BJ (cell line): Measurements from ENCODE around the gene DUSP21. TPM values are rescaled to one million over a fixed set of nuclear protein-coding genes. Genes with fewer than 3 reads are reported as not detected.
"Not testable (repeated sequence)": the region's sequence is repeated elsewhere in the genome, so short reads cannot be mapped to it uniquely, and the experiment has no call there.

Source experiments
- CTCF ChIA-PET: fragments of 350-600 bp; formaldehyde crosslinking; extraction: SDS; loops from one replicate; lab custom pipeline; 2021; ENCODE audit warnings: antibody characterized with exemption, inconsistent platforms; lab: Yijun Ruan, JAX
- POLR2A ChIA-PET: fragments of 300-600 bp; sonication (Branson Sonifier 250); formaldehyde crosslinking; extraction: SDS; loops from one replicate; lab custom pipeline; 2021; ENCODE audit warnings: antibody characterized with exemption; lab: Charles Lee
- DNase-seq: peaks from one replicate; pipeline ENCODE4 v3.0.0-alpha.2; 2011; ENCODE audit warnings: low read depth
- H3K27me3 ChIP-seq: 2 replicates; pipeline ENCODE4 v1.6.0; 2011; ENCODE audit warnings: low read length; ENCODE audit not compliant: control insufficient read depth, insufficient read depth
- H3K36me3 ChIP-seq: 2 replicates; pipeline ENCODE4 v1.5.1; 2011; ENCODE audit warnings: low read length; ENCODE audit not compliant: control insufficient read depth, insufficient read depth
- H3K4me3 ChIP-seq: 2 replicates; pipeline ENCODE4 v1.5.1; 2011; ENCODE audit warnings: low read depth, mild to moderate bottlenecking, control low read depth, low read length
- polyA plus RNA-seq: library from polyadenylated mRNA; depleted of rRNA; stranded (reverse); fragments of >200 nt; gene quantifications from 2 replicates; pipeline ENCODE4 v1.2.3, GENCODE V29; 2011
- TF ChIP-seq, protein P1 (sequence below): IDR thresholded peaks from 2 replicates; pipeline ENCODE4 v1.5.1; 2011; ENCODE audit warnings: low read depth, mild to moderate bottlenecking, control low read depth, inconsistent platforms, low read length, moderate library complexity; ENCODE audit not compliant: insufficient read depth

DUSP21 gene
- polyA plus RNA-seq, 1 experiment, result not detected

DNA sequence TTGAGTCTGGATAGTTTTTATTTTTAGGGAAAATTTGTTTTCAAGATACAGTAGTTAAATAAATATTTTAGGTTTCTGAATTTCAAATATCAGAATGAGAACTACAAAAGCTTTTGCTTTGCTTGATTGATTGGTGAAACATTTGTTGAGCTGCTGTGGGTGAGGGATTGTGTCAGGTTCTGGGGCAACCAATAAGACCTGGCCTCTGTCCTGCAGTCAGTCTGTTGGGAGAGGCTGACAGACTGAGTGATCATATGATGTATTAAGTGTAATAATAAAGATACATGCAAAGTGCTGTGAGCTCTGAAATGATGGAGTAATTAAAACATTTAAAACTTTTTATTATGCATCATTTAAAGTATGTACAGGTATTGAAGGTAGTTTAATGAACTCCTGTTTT, 38.8 kb downstream of the DUSP21 start:
- ChIA-PET POLR2A (no interaction called here), CTCF (interaction anchor here (1.1 kb wide), 1 partner anchor 21 kb away, joined by 3 read pairs; no protein-coding TSS in a partner anchor)
- TF ChIP-seq, protein P1, sequence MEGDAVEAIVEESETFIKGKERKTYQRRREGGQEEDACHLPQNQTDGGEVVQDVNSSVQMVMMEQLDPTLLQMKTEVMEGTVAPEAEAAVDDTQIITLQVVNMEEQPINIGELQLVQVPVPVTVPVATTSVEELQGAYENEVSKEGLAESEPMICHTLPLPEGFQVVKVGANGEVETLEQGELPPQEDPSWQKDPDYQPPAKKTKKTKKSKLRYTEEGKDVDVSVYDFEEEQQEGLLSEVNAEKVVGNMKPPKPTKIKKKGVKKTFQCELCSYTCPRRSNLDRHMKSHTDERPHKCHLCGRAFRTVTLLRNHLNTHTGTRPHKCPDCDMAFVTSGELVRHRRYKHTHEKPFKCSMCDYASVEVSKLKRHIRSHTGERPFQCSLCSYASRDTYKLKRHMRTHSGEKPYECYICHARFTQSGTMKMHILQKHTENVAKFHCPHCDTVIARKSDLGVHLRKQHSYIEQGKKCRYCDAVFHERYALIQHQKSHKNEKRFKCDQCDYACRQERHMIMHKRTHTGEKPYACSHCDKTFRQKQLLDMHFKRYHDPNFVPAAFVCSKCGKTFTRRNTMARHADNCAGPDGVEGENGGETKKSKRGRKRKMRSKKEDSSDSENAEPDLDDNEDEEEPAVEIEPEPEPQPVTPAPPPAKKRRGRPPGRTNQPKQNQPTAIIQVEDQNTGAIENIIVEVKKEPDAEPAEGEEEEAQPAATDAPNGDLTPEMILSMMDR, result no peak
- Histone ChIP-seq H3K4me3 (no peak overlapping the region), H3K27me3 (no peaks in the 10 kb centered on the region), H3K36me3 (no peaks in the 10 kb centered on the region)
- DNase-seq, result no peak

DNA sequence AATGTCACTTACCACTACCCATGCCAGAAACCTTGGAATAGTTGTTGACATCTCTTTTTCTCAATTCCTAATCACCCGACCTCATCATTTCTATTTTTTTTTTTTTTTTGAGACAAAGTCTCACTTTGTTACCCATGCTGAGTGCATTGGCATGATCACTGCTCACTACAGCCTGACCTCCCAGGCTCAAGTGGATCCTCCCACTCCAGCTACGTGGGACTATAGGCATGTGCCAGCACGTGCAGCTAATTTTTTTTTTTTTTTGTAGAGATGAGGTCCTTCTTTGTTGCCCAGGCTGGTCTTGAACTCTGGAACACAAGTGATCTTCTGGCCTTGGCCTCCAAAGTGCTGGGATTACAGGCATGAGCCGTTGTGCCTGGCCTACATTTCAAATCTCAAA, 41.1 kb downstream of the DUSP21 start:
- Histone ChIP-seq H3K36me3 (no peaks in the 10 kb centered on the region), H3K4me3 (no peak overlapping the region), H3K27me3 (no peaks in the 10 kb centered on the region)
- POLR2A ChIA-PET, result no interaction called here
- TF ChIP-seq, protein P1, result no peak
- DNase-seq, result no peak
- CTCF ChIA-PET, result no interaction called here

DNA sequence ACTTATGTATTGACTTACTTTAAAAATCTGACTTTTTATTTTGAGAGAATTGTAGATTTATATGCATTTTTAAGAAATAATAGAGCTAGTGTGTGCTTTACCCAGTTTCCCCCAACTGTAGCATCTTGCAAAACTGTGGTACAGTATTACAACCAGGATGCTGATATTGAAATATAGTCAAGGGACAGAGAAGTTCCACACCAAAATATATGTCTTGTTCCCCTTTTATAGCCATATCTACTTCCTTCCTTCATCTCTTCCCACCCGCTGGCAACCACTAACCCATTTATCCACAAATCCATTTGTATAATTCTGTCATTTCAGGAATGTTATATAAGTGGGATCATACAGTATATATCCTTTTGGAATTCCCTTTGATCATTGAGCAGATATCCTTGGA, 46.0 kb downstream of the DUSP21 start:
- Histone ChIP-seq H3K36me3 (no peaks in the 10 kb centered on the region), H3K27me3 (no peaks in the 10 kb centered on the region), H3K4me3 (no peak overlapping the region)
- ChIA-PET POLR2A (no interaction called here), CTCF (no interaction called here)
- no peak for DNase-seq
- TF ChIP-seq, protein P1, result no peak

DNA sequence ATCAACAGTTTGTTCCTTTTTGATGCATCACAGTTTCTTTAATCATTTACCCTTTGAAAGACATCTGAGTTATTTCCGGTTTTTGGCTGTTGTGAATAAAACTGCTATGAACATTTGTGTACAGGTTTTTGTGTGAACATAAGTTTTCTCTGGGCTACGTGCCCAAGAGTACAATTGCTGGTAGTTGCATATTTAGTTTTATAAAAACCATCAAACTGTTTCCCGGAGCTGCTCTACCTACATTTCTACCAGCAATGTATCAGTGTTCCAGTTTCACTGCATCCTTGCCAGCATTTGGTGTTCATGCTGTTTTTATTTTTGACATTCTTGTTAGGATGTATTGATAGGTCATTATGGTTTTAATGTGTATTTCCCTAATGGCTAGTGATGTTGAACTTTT, 46.4 kb downstream of the DUSP21 start:
- TF ChIP-seq, protein P1, result no peak
- H3K36me3 ChIP-seq, result no peaks in the 10 kb centered on the region
- no peak for DNase-seq
- ChIA-PET CTCF (no interaction called here), POLR2A (no interaction called here)
- no peak overlapping the region for H3K4me3 ChIP-seq
- H3K27me3 ChIP-seq, result no peaks in the 10 kb centered on the region

DNA sequence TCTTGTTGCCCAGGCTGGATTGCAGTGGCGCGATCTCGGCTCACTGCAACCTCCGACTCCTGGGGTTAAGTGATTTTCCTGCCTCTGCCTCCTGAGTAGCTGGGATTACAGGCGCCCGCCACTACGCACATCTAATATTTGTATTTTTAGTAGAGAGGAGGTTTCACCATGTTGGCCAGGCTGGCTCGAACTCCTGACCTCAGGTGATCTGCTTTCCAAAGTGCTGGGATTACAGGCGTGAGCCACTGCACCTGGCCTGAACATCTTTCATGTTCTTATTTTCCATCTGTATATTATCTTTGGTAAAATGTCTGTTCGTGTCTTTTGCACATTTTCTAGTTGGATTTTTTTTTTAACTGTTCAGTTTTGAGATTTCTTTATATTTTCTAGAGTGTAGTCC, 46.9 kb downstream of the DUSP21 start:
- H3K27me3 ChIP-seq, DNase-seq, H3K4me3 ChIP-seq, CTCF ChIA-PET, H3K36me3 ChIP-seq, POLR2A ChIA-PET: not testable (repeated sequence)

DNA sequence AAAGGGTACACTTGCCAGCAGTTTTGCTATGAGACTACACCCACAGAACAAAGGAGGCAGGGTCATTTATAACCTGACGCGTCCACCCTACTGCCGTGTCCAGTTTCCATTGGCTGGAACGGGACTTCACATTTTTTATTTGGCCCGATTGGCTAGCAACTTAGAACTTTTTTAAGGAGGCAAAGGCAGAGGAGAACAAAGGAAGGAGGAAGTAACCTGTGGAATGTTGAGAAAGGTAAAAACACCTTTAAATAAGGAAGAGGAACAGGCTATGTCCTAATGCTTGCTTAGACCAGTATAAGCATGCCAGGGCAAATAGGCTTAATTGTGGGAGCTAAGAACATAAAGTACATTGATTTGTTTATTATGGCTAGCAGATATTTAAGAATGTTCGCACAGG, 47.8 kb downstream of the DUSP21 start:
- no peak for DNase-seq
- POLR2A ChIA-PET, result no interaction called here
- TF ChIP-seq, protein P1, result no peak
- Histone ChIP-seq H3K27me3 (no peaks in the 10 kb centered on the region), H3K36me3 (no peaks in the 10 kb centered on the region), H3K4me3 (no peak overlapping the region)
- CTCF ChIA-PET, result no interaction called here
